Kidney epithelial cell (primary cell): ENCODE results near the gene CLCN3. TPM values are rescaled to one million over a fixed set of nuclear protein-coding genes. Genes with fewer than 3 reads are reported as not detected.
A peak's percentile ranks its signal among the peaks of the same experiment; 100 is the strongest.

Source experiments
- DNase-seq: peaks from one replicate; pipeline ENCODE4 v3.0.0-alpha.2; 2010; ENCODE audit warnings: low read depth
- H3K27me3 ChIP-seq: 2 replicates; pipeline ENCODE4 v1.6.0; 2011; ENCODE audit warnings: low read length; ENCODE audit not compliant: control insufficient read depth, insufficient read depth
- H3K36me3 ChIP-seq: 2 replicates; pipeline ENCODE4 v1.5.1; 2011; ENCODE audit warnings: low read length; ENCODE audit not compliant: control insufficient read depth, insufficient read depth
- H3K4me3 ChIP-seq: 2 replicates; pipeline ENCODE4 v1.5.1; 2011; ENCODE audit warnings: low read depth, mild to moderate bottlenecking, control low read depth, low read length
- CTCF ChIP-seq: IDR thresholded peaks from 2 replicates; pipeline ENCODE4 v1.5.1; 2011; ENCODE audit warnings: mild to moderate bottlenecking, moderate library complexity, low read length, control low read depth, inconsistent platforms; ENCODE audit not compliant: insufficient read depth, poor library complexity, severe bottlenecking
- total RNA-seq: library from RNA; depleted of rRNA; stranded (reverse); fragments of >200 nt; gene quantifications from 2 replicates; pipeline ENCODE4 v1.2.3, GENCODE V29; 2015

Gene CLCN3
- total RNA-seq, 1 donor from 2014 or later: 58.3 TPM

GRCh38 chr4:169757575-169758184 is 137.3 kb downstream of the CLCN3 start, which contains the start of gene HPF1:
TSS of gene HPF1 (minus strand) at chr4:169757944. CDS start at chr4:169757877, 67 bp downstream.
- TF ChIP-seq CTCF: no peak
- peak; percentile 51 for DNase-seq
- H3K4me3 ChIP-seq: peak within 1 kb of the TSS; percentile 57
- H3K27me3 ChIP-seq: no peaks in the 10 kb centered on the region
- H3K36me3 ChIP-seq: no peaks in the 10 kb centered on the region

GRCh38 chr4:169758401-169758962 is 138.1 kb downstream of the CLCN3 start:
- Histone ChIP-seq H3K27me3 (no peaks in the 10 kb centered on the region), H3K36me3 (no peaks in the 10 kb centered on the region), H3K4me3 (no peak overlapping the region)
- DNase-seq: no peak
- no peak for TF ChIP-seq CTCF

- Histone ChIP-seq H3K36me3 (no peaks in the 10 kb centered on the region), H3K4me3 (no peak overlapping the region), H3K27me3 (no peaks in the 10 kb centered on the region)
- DNase-seq: no peak
- no peak for TF ChIP-seq CTCF
Measured at GRCh38 chr4:169761846-169762245, 141.5 kb downstream of the CLCN3 start.

GRCh38 chr4:169765835-169766234 is 145.5 kb downstream of the CLCN3 start:
- DNase-seq: no peak
- H3K4me3 ChIP-seq: no peak overlapping the region
- H3K36me3 ChIP-seq: no peaks in the 10 kb centered on the region
- TF ChIP-seq CTCF: no peak
- H3K27me3 ChIP-seq: no peaks in the 10 kb centered on the region

- TF ChIP-seq CTCF: no peak
- Histone ChIP-seq H3K27me3 (no peaks in the 10 kb centered on the region), H3K4me3 (no peak overlapping the region), H3K36me3 (no peaks in the 10 kb centered on the region)
- no peak for DNase-seq
Measured at GRCh38 chr4:169766741-169767140, 146.4 kb downstream of the CLCN3 start.

GRCh38 chr4:169768385-169768784 is 148.0 kb downstream of the CLCN3 start:
- no peak for TF ChIP-seq CTCF
- Histone ChIP-seq H3K4me3 (no peak overlapping the region), H3K27me3 (no peaks in the 10 kb centered on the region), H3K36me3 (no peaks in the 10 kb centered on the region)
- no peak for DNase-seq
